Endothelial cell of umbilical vein (primary cell): ENCODE measurements around the gene GAS2L2. TPM values are rescaled to one million over a fixed set of nuclear protein-coding genes. Genes with fewer than 3 reads are reported as not detected.

ENCODE experiments used
- BruUV-seq: library from RNA; stranded (reverse); fragments of 400-500 nt; replicated peaks from 2 replicates; lab custom pipeline; 2021; lab: Mats Ljungman, UMichigan
- CTCF ChIA-PET: fragments of 300-600, 350-600 bp; sonication (Branson Sonifier 250); formaldehyde crosslinking; loops from one replicate; lab custom pipeline; 2021; ENCODE audit warnings: antibody characterized with exemption, inconsistent platforms; lab: Charles Lee
- POLR2A ChIA-PET: fragments of 300-600, 350-600 bp; sonication (Branson Sonifier 250); formaldehyde crosslinking; loops from one replicate; lab custom pipeline; 2021; ENCODE audit warnings: antibody characterized with exemption, inconsistent platforms; lab: Charles Lee
- DNase-seq: peaks from one replicate; pipeline ENCODE4 v3.0.0-alpha.2; 2011; ENCODE audit warnings: low read depth, low spot score
- FAIRE-seq: peaks from 2 replicates; lab custom pipeline; 2011; peaks lifted over from hg19 to GRCh38; lab: Jason Lieb, UNC
- H2AFZ ChIP-seq: 2 replicates; pipeline ENCODE4 v1.6.0; 2012; ENCODE audit warnings: low read depth, low read length, control low read depth, inconsistent platforms
- H3K27ac ChIP-seq: 2 replicates; pipeline ENCODE4 v1.5.1; 2011; ENCODE audit warnings: low read depth, mild to moderate bottlenecking, control low read depth, low read length, moderate library complexity; ENCODE audit not compliant: insufficient read depth
- H3K27me3 ChIP-seq, 2 experiments: 2 replicates each; pipeline versions ENCODE4 v1.6.0 to v1.6.1; 2011; ENCODE audit warnings: low read length in 2 of 2, mixed read lengths in 1 of 2; ENCODE audit not compliant: control insufficient read depth in 2 of 2, insufficient read depth in 2 of 2
- H3K36me3 ChIP-seq, 2 experiments: 2 replicates in 1 of 2; 3 replicates in 1 of 2; pipeline ENCODE4 v1.5.1; 2011; ENCODE audit warnings: low read length in 2 of 2, mild to moderate bottlenecking in 1 of 2, moderate library complexity in 1 of 2; ENCODE audit not compliant: control insufficient read depth in 2 of 2, insufficient read depth in 2 of 2; ENCODE audit errors: extremely low read depth in 1 of 2
- H3K4me1 ChIP-seq: 3 replicates; pipeline ENCODE4 v1.5.1; 2011; ENCODE audit warnings: mild to moderate bottlenecking, low read length; ENCODE audit not compliant: control insufficient read depth, insufficient read depth; ENCODE audit errors: extremely low read depth
- H3K4me2 ChIP-seq: 2 replicates; pipeline ENCODE4 v1.6.1; 2011; ENCODE audit warnings: low read length, control low read depth, mixed read lengths; ENCODE audit not compliant: insufficient read depth
- H3K4me3 ChIP-seq, 3 experiments: fragments of 200-600 bp in 1 of 3; sonication (generic), shearing (Covaris generic) in 1 of 3; replicated peaks in 1 of 3; 2 replicates each; pipeline ENCODE4 v1.5.1; 2011 to 2016; ENCODE audit warnings: control low read depth in 3 of 3, low read length in 3 of 3, mild to moderate bottlenecking in 2 of 3, inconsistent platforms in 1 of 3, low read depth in 1 of 3, moderate library complexity in 1 of 3; ENCODE audit not compliant: insufficient read depth in 1 of 3
- H3K79me2 ChIP-seq: 2 replicates; pipeline ENCODE4 v1.6.0; 2012; ENCODE audit warnings: low read length, inconsistent platforms; ENCODE audit not compliant: control insufficient read depth, insufficient read depth
- H3K9ac ChIP-seq: replicated peaks from 2 replicates; pipeline ENCODE3; 2011; ENCODE audit warnings: low read length, control low read depth; ENCODE audit not compliant: insufficient read depth; ENCODE audit errors: extremely low read depth
- H3K9me1 ChIP-seq: replicated peaks from 3 replicates; pipeline ENCODE4 v1.6.0; 2011; ENCODE audit warnings: mild to moderate bottlenecking, low read length; ENCODE audit not compliant: control insufficient read depth, insufficient read depth; ENCODE audit errors: extremely low read depth
- H3K9me3 ChIP-seq: replicated peaks from 2 replicates; pipeline ENCODE4 v1.5.1; 2012; ENCODE audit warnings: low read length, inconsistent platforms; ENCODE audit not compliant: control insufficient read depth, insufficient read depth
- H4K20me1 ChIP-seq: replicated peaks from 2 replicates; pipeline ENCODE3; 2011; ENCODE audit warnings: mild to moderate bottlenecking, low read length; ENCODE audit not compliant: control insufficient read depth, insufficient read depth; ENCODE audit errors: extremely low read depth
- EZH2 ChIP-seq: IDR thresholded peaks from 2 replicates; pipeline ENCODE4 v1.6.1; 2012; ENCODE audit warnings: borderline replicate concordance, low read depth, mild to moderate bottlenecking, moderate library complexity, low read length, inconsistent platforms; ENCODE audit not compliant: severe bottlenecking
- FOS ChIP-seq: IDR thresholded peaks from 2 replicates; pipeline ENCODE4 v1.6.1; 2011; ENCODE audit warnings: mild to moderate bottlenecking, low read length, moderate library complexity, borderline replicate concordance; ENCODE audit not compliant: insufficient read depth
- MAX ChIP-seq: IDR thresholded peaks from 2 replicates; pipeline ENCODE4 v1.6.1; 2011; ENCODE audit not compliant: insufficient read depth, insufficient read length
- dilution Hi-C: fragments of 300-500 bp; cut with MboI; formaldehyde crosslinking; loops from one replicate; pipeline ENCODE4 v1.15.0; 2019; ENCODE audit warnings: low sequenced_read_pairs; ENCODE audit not compliant: extremely low pct_ligation_motif_present
- intact Hi-C: fragments of 100-400 bp; cut with micrococcal nuclease; formaldehyde crosslinking; loops from one replicate; pipeline ENCODE4 v1.10.0; 2022
- polyA plus RNA-seq, 4 experiments: library from polyadenylated mRNA; depleted of rRNA in 3 of 4; stranded (reverse) in 3 of 4; unstranded in 1 of 4; fragments of >200 nt; gene quantifications; 2 replicates each; pipeline versions ENCODE4 v1.2.1 to v1.2.3, GENCODE V29; 2011 to 2012; ENCODE audit warnings: missing spikeins in 1 of 4
- total RNA-seq: library from RNA; stranded (reverse); gene quantifications from 2 replicates; pipeline ENCODE4 v1.2.3, GENCODE V29; 2021

The GAS2L2 gene
- total and polyA plus RNA-seq, 2 donors (not counting 3 experiments of a cell fraction or from before 2014, with no cell fraction given) = not detected

- DNase-seq (no peak), FAIRE-seq (no peak)
- Histone ChIP-seq H4K20me1 (no peaks in the 10 kb centered on the region), H3K27ac (no peak overlapping the region), H2AFZ (no peak overlapping the region), H3K36me3 (peaks cover 16 to 26% of the 10 kb centered on the region in 2 experiments), H3K9me3 (no peaks in the 10 kb centered on the region), H3K27me3 (no peaks in the 10 kb centered on the region), H3K9me1 (no peaks in the 10 kb centered on the region), H3K79me2 (no peaks in the 10 kb centered on the region), H3K4me1 (no peaks in the 10 kb centered on the region), H3K4me2 (no peak overlapping the region), H3K4me3 (no peak overlapping the region), H3K9ac (no peak overlapping the region)
- TF ChIP-seq MAX = no peak
- dilution Hi-C loops = loop anchor here (25.0 kb wide), 1 partner anchor 113 kb away; no protein-coding TSS in a partner anchor
- intact Hi-C loops = no loop called here
- no TSS peak for BruUV-seq
- ChIA-PET CTCF (interaction anchor here (1.9 kb wide), 1 partner anchor 22 kb away, joined by 6 read pairs; no protein-coding TSS in a partner anchor), POLR2A (interaction anchor here (0.5 kb wide), 1 partner anchor 25 kb away, joined by 3 read pairs; no protein-coding TSS in a partner anchor)
These were observed 27.3 kb downstream of the GAS2L2 start for GRCh38 chr17:35725802-35726126.

GRCh38 chr17:35725058-35725457, 28.0 kb downstream of the GAS2L2 start:
- no TSS peak for BruUV-seq
- H3K27ac ChIP-seq = no peak overlapping the region

More at GRCh38 chr17:35725058-35725457, 28.0 kb downstream of the GAS2L2 start:
- H3K4me2 ChIP-seq = no peak overlapping the region
- no peak overlapping the region for H2AFZ ChIP-seq
- no peak overlapping the region for H3K4me3 ChIP-seq
- CTCF ChIA-PET = no interaction called here
- intact Hi-C loops (no loop called here), dilution Hi-C loops (loop anchor here (25.0 kb wide), 1 partner anchor 113 kb away; no protein-coding TSS in a partner anchor)
- no peak for FAIRE-seq
- H3K36me3 ChIP-seq = peaks cover 16 to 26% of the 10 kb centered on the region in 2 experiments
- no peak for DNase-seq
- no peak overlapping the region for H3K9ac ChIP-seq
- no peak for TF ChIP-seq FOS
- TF ChIP-seq EZH2 = no peak
- POLR2A ChIA-PET = no interaction called here
- H3K79me2 ChIP-seq = no peaks in the 10 kb centered on the region
- H3K9me1 ChIP-seq = no peaks in the 10 kb centered on the region
- H3K4me1 ChIP-seq = no peaks in the 10 kb centered on the region
- H3K9me3 ChIP-seq = no peaks in the 10 kb centered on the region
- no peaks in the 10 kb centered on the region for H4K20me1 ChIP-seq
- no peaks in the 10 kb centered on the region for H3K27me3 ChIP-seq
